ENCODE results near the gene CALCOCO1.

DNA sequence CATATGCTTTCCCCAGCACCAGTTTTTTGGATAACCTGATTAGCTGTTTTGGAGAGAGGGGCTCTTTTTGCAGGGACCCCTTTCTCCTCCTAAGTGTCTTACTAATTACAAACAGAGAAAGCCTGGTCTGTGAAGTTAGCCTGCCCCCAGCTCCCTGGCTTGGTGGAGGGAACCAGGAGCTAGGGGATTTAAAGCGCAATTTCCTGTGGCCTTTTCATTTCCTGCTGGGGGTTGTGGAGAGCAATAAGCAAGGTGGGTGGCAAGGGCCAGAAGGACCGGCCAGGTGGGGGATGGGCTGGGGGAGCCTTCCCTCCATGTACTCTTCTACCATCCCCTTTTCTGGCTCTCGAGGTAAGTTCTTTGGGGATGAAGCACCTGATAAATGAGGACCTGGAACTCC is 28.6 kb upstream of the CALCOCO1 start:
- TF ChIP-seq, protein P1, sequence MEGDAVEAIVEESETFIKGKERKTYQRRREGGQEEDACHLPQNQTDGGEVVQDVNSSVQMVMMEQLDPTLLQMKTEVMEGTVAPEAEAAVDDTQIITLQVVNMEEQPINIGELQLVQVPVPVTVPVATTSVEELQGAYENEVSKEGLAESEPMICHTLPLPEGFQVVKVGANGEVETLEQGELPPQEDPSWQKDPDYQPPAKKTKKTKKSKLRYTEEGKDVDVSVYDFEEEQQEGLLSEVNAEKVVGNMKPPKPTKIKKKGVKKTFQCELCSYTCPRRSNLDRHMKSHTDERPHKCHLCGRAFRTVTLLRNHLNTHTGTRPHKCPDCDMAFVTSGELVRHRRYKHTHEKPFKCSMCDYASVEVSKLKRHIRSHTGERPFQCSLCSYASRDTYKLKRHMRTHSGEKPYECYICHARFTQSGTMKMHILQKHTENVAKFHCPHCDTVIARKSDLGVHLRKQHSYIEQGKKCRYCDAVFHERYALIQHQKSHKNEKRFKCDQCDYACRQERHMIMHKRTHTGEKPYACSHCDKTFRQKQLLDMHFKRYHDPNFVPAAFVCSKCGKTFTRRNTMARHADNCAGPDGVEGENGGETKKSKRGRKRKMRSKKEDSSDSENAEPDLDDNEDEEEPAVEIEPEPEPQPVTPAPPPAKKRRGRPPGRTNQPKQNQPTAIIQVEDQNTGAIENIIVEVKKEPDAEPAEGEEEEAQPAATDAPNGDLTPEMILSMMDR (IDR thresholded peaks at IDR 0.05) = no peak
- TF ChIP-seq POLR2A (IDR thresholded peaks at IDR 0.05) (no peak), POLR2AphosphoS5 (IDR thresholded peaks at IDR 0.05) (no peak)

Measured in breast epithelium (tissue), 3 donors.